GM19240 (cell line): ENCODE measurements around the gene SS18L1.
A peak's percentile ranks its signal among the peaks of the same experiment; 100 is the strongest.

Experiments used
- DNase-seq: peaks from one replicate; pipeline ENCODE4 v3.0.0; 2011; ENCODE audit warnings: low spot score; ENCODE audit not compliant: insufficient read length

The SS18L1 gene

DNA sequence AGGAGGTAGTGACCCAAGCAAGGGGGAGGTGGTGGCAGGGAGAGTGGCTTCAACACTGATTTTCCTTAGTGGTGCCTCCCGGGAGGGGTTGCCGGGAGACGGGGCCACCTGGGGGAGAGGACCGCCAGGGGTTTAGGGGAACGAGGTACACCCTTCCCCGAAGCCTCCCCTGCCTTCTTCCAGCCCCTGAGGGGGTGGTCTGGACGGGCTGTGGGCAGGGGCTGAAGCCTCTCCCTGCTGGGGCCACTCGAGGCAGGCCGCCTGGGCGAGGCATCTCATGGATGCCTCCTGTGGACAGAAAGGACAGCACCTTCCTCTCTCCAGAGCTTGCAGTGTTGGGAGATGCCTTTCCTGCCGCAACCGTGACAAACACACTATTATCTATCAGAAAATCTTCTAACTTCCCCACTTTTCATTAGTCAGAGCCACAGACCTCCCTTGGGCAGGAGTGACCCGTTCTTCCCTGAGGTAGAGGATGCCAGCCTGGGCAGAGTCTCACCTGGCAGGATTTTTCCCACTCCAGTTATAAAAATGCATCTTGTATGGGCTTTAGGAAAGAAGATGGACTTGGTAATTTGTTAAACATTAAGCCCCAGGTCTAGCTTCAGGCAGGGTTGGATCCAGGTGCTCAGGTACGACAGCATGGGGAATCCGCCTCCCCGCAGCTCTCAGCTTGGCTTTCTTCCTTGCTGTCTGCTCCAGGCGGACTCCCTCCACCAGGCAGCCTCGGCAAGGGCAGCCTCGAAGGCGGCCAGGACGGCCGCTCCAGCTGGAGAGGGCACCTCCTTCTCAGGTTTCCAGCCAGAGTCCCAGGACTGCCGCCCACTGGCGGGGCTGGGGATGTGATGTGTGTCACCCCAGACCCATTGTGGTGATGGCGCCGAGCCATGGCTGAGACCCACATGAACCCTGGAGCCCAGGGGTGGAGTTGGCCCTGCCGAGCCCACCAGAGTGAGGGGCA lies 65.5 kb downstream of the SS18L1 start:
- no peak for DNase-seq

DNA sequence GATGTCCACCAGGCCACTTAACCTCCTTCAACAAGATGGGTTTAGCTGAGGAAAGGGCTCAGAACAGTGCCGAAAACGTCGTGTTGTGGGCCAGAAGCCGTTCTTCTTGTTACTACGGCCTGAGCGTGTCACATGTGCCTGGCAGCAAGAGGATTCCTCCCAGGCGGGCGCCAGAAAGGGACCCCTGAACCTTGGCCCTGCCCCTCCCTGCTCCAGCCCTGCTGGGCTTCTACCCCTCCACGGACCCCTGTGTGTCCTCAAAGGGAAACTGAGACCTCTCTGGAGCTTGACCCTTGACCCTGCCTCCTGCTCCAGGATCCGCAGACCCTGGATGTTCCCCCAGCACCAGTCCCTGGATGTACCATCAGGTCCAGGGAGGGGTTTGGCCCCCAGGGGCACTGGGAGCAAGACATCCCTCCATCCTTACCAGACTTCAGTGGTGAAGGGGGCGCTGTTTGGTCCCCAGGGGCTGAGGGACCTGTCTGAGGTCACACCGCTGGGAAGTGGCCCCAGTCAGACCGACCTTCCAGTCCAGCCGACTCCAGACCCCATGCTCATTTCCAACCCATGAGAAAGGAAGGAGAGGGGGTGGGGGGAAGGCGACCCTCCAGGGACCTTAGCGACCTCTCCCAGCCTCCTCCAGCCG lies 66.4 kb downstream of the SS18L1 start:
- DNase-seq = no peak

DNA sequence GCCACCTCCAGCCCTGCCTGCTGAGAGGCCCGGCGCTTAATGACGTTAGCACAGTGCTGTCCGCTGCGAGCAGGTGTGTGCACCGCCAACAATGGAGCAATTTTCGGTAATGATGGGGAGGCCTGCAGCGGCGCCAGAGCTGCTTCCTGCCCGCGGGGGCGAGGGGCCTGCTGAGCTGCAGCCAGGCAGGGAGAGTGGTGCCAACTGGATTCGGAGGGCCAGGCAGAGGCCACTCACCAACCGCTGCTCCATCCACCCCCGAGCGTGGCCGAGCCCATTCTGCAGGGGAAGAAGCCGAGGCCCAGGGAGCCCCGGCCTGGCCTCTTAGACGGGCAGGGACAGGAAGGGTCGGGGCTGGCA lies 66.9 kb downstream of the SS18L1 start:
- DNase-seq = no peak

DNA sequence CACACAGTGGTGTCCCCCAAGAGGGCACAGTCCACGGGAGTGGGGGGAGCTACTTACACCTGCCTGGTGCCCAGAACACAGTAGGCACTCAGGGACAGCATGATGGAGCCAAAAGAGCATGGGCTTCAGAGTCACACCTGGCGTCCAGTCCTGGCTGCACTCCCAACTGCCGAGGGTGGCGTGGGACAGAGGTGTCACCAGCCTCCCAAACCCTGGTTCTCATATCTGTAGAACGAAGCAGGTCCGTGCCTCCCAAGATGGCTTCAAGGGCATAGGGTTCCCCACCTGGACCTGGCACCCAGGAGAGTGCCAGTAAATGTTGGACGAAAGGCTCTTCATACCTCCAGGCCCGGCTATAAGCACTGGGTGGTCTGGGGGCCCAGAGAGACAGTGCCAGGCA lies 67.6 kb downstream of the SS18L1 start:
- DNase-seq = no peak

DNA sequence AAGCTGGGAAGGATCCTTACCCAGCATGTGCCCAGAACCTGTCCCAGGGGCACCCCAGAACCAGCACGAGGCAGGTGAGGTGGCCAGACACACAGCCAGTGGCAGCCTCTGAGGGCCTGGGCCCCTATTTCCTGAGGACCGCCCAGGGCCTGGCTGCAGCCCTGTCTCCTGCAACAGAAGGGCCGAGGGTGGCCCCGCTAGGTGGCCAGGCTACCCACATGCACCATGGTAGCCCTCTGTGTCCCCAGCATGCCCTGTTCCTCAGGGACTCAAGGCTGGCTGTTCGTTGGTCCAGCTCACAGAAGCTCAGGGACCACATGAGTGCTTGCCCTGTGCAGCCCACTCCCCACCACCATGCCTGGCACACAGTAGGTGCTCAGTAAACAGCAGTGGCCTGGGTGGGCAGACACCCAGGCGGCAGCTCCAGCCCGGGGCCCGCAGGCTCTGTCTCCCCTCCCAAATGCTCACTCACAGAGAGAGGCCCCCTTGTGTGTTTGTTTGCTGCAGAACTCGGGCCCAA lies 68.3 kb downstream of the SS18L1 start:
- no peak for DNase-seq

DNA sequence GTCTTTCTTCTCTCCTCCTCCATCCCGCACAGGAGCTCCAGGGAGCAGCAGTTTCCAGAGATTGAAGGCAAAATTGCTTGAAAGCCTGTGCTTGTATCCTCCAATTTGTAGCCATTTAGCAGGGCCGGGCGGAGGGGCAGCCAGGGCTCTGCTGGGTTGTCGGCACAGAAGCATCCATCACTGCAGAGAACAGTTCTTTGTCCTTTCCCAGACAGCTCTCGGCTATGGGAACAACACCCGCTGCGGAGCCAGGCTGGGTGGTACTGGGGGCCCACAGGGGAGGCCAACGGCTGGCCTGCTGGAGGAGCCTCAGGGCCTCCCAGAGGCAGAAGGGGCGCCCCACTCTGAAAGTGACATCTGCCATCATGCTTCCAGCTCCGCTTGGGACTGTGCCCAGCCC lies 68.7 kb downstream of the SS18L1 start:
- no peak for DNase-seq

DNA sequence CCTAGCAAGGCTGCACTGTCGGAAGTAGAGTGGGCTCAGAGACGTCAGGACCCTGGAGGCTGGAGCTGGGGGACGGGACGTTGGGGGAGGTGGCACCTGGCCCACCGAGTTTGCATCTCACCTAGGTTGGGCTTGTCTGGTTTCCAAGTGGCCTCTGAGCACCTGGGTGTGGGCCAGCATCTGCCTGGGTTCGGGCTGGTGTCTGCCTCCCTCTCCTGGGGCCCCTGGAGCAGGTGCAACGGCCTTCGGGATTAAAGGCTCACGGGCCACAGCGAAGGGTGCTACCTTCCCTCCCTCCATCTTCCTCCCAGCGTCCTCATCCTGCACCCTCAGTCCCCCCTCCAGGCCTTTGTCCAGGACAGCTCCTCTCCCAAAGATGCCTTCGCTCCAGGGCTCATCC lies 70.5 kb downstream of the SS18L1 start:
- no peak for DNase-seq

DNA sequence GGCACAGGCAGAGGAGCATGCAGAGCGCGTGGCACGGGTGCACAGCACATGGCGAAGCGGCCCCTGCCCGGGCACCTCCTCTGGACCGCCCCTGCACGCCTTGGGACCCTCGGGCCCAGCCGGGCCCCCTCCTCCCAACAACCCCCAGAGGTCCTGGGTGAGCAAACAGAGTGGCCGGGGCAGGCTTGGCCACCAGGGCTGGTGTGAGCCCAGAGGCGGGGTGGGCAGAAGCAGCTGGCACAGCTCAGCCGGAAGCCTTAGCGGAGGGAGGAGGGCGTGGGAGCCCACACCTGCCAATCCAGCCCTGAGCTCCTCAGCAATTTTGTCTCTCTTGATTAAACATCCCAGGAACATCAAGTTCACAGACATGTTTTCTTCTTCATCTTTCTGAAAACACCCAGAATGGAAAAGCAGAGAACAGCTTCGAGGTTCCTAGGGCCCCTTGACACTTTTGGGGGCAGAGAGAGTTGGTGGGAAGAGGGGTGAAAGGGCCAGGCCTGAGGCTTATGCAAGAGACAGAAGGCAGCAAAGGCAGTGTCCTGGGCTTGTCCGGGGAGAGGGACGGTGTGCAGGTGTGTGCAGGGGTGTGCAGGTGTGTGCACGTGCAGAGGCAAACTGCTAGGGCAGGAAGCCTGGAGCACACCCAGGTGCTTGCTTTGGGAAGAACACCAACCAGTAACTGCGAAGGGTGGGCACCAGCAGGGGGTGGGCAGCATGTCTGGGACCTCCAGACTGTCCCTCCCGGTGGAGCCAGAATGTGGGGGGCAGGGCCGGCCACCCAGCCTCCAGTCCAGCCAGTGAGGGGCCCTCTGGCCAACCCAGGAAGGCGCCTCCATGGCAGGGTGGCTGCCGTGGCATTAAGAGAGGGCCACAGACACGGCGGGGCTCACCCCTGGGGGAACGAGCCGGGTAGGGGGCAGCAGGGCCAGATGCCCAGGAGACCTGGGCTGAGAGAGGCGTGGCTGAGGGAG lies 71.7 kb downstream of the SS18L1 start:
- DNase-seq = no peak

DNA sequence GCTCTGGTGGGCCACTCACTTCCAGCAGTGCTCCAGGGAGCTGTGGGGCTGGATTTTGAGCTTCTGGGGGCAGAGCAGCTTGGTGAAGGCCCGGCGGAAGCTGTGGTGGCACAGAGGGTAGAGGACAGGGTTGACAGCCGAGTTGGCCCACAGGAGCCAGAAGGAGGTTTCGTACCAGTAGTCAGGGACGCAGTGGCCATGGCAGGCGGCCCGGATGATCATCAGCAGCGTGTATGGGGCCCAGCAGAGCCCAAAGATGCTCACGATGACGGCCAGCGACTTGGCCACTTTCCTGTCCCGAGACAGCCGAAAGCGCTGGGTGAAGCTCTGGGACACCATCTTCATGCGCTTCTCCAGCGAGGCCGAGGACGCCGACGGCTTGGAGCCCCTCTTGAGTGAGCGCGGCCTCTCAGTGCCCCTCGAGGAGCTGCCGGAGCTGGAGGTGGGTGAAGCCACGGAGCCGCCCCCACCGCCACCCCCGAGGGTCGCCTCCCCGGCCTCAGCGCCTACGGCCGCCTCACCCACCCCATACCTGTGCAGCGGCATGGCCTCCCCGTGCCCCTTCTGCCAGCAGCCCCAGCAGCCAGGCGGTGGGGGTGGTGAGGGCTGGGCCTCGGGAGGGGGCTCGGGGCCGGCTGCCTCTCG lies 72.5 kb downstream of the SS18L1 start:
- no peak for DNase-seq

DNA sequence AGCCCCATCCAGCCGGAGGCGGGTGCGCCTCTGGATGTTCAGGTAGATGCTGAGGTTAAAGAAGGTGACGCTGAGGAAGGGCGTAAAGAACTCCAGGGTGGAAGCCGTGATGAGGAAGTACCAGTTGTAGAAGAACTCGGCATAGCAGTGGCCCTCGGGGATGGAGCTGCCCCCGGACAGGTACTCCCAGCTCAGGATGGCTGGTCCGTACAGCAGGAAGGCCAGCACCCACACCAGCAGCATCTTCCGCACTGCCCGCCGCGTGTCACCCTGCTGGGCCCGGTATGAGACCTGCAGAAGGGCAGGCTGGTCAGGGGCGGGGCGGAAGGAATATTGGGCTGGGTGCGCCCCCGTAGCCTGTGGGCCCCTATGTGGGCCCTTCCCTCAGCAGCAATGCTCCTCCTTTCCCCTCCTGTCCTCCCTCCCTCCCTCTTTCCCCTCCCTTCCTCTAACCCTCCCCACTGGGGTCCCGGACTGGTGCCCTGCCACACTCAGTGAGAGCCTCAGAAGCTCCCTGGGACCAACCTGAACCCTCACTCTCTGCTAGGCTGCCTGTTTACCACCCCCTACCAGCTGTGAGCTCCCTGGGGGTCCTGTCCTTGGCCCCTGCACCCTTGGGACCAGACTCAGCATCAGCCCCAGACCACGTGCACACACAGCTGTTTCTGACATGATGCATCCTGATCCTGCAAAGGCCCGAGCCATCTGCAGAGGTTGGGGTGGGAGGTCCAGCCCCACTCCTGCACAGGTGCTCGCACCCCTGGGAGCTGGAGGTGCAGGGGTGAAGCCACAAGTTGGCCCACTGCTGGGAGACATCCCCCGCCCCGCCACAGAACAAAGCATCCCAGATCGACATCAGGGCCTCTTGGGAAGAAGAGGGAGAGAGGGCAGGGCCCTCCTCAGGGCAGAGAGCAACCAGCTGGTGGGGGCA lies 73.3 kb downstream of the SS18L1 start:
- DNase-seq = no peak

DNA sequence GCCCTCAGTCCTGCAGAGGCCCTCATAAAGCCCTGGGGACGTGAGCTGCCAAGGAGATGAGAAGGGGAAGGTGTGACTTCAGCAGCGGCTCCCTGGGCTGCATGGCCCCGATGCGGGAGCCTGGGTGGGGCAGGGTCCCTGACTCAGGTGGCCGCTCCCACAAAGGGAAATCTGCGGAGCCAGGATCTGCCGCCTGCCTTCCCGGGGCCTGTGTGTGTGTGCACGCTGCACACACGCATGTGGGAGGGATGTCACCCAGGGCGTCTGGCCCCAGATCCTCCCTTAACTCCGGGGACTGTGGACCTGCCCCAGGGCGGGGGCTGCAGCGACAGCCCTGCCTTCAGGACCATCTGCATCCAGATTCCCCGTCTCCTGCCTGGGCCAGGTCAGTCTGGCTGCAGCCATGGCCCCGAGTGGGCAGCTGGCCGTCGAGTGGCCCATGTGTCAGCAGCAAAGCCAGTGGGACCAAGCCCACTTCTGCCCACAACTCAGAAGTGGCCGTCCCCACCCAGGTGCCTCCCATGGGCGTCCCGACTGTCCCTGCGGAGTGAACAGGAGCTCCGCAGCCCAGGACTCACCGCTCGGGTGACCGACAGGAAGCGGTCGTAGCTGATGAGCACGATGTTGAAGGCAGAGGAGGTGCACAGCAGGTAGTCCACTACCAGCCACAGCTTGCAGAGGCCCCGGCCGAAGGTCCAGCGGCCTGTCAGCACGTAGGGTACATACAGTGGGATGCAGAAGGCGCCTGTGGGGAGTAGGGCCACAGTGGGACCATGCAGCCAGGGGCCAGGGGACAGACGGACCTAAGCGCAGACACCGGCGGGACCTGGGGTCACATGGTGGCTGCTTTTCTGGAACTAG lies 74.6 kb downstream of the SS18L1 start:
- DNase-seq = no peak

DNA sequence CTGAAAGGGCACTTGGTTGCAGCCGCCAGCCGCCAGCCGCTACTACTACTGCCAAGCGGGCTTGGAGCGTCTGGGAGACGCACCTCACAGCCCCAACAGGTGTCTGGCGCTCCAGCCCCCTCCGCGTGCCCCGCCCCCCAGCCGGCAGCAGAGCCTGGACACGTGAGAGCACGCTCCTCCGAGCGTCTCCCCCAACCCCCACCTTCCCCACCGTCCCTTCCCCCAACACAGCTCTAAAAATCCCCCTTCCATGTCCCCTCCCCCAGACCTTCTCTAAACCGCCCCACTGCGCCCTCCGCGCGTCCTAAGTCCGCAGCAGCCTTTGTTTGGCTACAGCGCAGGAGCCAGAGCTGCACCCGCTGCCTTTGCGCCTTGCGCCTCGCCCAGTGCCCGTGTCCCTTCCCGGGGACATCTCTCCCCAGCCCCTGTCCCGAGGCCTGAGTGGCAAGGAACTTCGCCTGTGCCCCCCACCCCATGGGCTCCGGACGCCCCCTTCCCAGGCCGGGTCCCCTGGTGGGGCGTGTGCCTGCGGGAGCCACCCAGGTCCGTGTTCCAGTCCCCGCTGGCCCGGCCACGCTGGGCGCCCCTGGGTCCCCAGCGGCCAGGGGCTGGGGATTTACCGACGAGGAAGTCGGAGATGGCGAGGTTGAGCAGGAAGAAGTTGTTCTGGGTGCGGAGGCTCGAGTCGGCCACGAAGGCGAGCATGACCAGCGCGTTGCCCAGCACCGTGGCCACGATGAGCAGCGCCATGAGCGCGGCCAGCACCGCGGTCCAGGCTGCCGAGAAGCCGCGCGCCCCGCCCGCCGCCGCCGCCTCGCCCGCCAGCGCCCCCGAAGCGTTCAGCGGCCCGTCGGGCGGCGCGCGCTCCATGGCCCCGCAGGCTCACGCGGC lies 75.8 kb downstream of the SS18L1 start:
- no peak for DNase-seq

DNA sequence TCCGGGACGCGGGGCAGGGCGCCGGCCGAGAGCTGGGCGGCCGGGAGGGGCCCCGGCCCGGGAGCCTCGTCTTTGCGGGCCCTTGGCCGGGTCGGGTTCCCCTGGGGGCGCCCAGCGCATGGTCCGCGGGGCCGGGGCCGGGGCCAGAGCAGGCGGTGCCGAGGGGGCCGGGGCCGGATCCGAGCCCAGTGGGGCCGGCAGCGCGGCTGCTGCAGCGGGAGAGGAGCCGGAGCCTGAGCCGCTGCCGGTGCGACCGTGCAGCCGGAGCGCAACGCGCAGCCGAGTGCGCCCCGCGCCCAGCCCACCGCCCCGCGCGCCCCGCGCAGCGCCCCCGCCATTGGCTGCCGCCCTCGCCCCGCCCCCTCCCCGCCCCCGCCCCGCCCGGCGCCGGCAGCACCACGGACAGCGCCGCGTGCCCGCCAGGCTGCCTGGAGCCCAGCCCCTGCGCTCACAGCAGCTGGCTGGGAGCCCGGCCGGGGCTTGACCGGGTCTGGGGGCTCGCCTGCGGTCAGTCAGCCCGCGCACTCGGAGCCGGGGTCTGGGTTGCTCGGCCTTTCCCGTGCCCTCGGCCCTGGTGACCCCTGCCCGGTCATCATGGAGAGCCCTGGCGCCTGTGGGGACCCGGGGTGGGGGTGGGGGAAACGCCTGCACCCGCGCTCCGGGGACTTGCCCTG lies 76.6 kb downstream of the SS18L1 start, which contains the start of gene HRH3:
HRH3 (minus strand) TSS at position 287 of the 674 bp plus-strand sequence. CDS start 308 bp downstream, outside the sequence.
- DNase-seq = peak; percentile 56

DNA sequence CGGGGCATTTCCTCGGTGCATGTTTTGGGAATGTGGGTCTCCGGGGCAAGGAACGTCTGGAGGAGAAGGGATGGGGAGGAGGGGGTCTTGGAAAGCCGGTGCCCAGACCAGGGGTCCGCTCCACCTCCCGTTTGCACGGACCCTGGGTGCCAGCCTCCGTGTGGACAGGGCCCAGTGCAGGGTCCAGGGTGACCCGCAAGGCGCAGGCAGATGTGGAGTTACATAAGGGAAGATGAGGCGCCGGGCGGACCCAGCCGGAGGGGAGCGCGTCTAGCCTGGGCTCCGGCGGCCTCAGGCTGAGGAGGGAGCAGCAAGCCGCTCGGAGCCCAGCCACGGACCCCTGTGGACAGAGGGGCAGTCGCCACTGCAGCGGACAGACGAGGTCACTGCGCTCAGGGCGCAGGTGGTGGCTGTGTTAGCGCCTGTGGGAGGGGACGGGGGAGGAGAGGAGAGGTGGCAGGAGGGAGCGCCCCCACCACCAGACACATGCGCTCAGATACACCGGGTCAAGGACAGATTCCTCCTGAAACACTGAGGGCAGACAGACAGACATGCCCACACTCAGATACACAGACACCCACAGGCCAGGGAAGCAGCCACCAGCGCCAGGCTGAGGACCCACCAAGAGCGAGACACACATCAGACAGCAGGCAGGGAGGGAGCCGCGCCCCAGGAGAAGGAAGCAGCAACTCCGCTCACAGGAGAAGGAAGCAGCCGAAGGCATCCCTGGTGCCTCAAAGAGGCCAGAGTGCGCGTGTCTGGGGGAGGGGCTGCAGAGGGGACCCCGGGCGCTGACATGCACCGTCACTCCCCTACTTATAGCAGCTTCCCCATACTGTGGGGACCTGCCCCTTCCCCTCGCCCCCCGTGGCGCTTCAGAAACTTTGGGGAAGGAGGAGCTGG lies 77.3 kb downstream of the SS18L1 start:
- no peak for DNase-seq

DNA sequence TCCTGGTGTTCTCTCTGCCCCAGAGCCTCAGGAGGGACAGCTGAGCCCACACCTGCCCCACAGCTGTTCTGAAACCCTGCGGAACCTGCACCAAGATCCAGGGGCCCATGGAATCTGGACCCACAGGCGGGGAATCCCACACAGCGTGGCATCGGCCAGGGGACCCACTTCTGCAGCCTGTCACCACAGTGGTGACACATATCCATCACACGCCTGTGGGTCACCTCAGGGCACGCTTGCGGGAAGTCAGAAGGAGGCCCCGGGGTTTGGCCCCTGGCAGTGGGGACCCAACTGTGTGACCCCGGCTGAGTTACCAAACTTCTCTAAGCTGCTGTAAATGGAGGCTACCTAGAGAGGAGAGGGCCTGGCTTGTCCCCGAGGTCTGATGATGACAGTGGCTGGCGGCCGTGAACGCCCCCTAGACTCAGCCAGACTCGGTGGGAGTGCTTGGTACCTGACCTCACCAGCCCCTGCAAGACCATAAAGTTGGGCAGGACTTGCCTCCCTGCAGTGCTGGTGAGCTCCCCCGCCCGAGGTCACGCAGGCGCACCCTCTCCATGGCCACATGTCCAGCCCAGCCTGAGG lies 78.8 kb downstream of the SS18L1 start:
- DNase-seq = no peak

DNA sequence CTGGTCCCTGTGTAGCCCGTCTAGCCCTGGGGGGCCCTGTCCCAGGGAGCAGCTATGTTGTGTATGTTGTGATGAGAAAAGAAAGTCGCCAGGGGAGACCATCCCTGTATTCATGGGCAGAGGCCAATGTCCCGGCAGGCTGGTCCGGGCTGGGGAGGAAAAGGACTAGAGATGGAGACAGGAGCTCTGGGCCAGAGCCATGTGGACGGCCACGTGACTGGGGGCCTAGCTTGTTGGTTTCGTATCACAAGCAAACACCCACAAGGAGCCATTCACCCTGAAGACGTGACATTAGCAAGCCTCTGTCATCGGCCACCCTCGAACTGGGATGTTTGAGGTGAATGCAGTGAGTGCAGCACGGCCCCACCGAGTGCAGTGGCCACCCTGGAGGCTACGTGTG lies 79.4 kb downstream of the SS18L1 start:
- DNase-seq = no peak
